ENCODE measurements around the gene TAP1.
A peak's percentile ranks its signal among the peaks of the same experiment; 100 is the strongest.
"Not testable (repeated sequence)": the region's sequence is repeated elsewhere in the genome, so short reads cannot be mapped to it uniquely, and the experiment has no call there.

TAP1 gene

GRCh38 chr6:32876603-32877002 is 23.1 kb upstream of the TAP1 start:
- no peak overlapping the region for H3K4me3 ChIP-seq (ENCODE audit: low read length)
- TF ChIP-seq ZNF274 (IDR thresholded peaks at IDR 0.05; ENCODE audit: low read depth, low read length): no peak

GRCh38 chr6:32873947-32874346 is 20.4 kb upstream of the TAP1 start:
- not testable (repeated sequence) for H3K4me3 ChIP-seq (ENCODE audit: low read length)

DNA sequence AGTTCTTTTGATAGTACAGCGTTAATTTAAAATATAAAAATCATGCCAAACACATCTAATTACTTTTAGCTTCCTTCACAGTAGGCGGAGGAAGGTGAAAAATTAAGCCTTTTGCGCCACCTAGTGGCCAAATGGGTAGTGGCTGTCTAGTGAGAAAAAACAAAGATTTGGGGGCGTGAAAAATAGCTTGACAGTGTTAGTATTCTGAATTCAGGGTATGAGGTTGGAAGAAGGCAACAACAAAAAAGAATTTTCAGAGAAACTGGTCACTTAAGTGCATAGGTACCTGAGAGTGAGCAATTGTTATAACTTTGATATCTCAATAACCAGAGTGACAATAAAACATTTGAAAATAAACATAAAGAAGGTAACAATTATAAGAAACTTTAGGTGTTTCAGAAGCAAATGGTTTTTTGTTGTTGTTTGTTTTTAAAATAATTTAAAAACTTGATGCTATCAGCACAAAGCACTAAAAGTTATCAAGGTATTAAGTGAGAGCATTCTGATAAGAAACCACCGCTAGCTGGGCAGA is 14.8 kb upstream of the TAP1 start:
- no peak overlapping the region for H3K4me3 ChIP-seq (ENCODE audit: low read length)
- TF ChIP-seq ZNF274 (IDR thresholded peaks at IDR 0.05; ENCODE audit: low read depth, low read length): no peak

- no peak for TF ChIP-seq ZNF274 (IDR thresholded peaks at IDR 0.05; ENCODE audit: low read depth, low read length)
- no peak overlapping the region; the same call in 1 of the 2 replicates for H3K4me3 ChIP-seq (ENCODE audit: low read length)
These were observed 14.2 kb upstream of the TAP1 start for GRCh38 chr6:32867554-32868256.

- no peak for TF ChIP-seq ZNF274 (IDR thresholded peaks at IDR 0.05; ENCODE audit: low read depth, low read length)
- no peak overlapping the region; the same call in 1 of the 2 replicates for H3K4me3 ChIP-seq (ENCODE audit: low read length)
These were observed 13.5 kb upstream of the TAP1 start for GRCh38 chr6:32867022-32867477.

DNA sequence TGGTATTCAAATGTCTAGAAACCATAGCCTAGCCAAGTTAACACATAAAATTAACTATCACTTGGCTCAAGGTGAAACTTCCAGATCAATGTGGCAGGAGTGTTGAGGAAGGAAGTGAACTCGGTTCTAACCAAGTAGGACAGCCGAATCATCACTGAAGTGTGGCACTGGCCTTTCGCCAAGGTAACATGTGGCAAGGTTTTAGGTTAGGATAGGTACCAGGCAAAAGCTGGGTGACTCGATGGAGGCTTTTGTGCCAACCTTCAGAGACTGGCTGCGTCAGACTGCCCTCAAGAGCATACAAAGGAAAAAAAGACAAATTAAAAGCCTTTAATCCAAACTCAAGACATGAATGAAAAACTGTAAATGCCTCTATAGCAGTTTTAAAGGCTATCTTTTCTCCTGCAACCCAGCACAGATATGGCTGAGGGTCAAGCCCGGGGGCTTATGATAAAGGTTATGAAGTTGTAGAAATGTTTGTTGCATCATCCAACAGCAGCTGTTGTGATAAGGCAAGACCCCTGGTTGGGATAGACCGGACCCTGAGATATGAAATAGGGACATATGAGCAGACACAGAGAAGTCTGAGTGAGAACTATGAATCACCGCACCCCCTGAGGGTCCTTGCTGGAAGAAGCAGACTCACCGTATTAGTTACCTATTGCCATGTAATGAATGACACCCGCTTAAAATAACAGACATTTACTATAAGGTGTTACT is 12.4 kb upstream of the TAP1 start:
- no peak for TF ChIP-seq ZNF274 (IDR thresholded peaks at IDR 0.05; ENCODE audit: low read depth, low read length)
- H3K4me3 ChIP-seq (ENCODE audit: low read length): no peak overlapping the region

GRCh38 chr6:32862725-32863124 is 9.2 kb upstream of the TAP1 start:
- H3K4me3 ChIP-seq (ENCODE audit: low read length): no peak overlapping the region
- no peak for TF ChIP-seq ZNF274 (IDR thresholded peaks at IDR 0.05; ENCODE audit: low read depth, low read length)

- no peak for TF ChIP-seq ZNF274 (IDR thresholded peaks at IDR 0.05; ENCODE audit: low read depth, low read length)
- no peak overlapping the region for H3K4me3 ChIP-seq (ENCODE audit: low read length)
These were observed 7.2 kb upstream of the TAP1 start for GRCh38 chr6:32860674-32861073.

GRCh38 chr6:32858194-32858593 is 4.7 kb upstream of the TAP1 start:
- TF ChIP-seq ZNF274 (IDR thresholded peaks at IDR 0.05; ENCODE audit: low read depth, low read length): no peak

GRCh38 chr6:32857156-32857891 is 3.8 kb upstream of the TAP1 start:
- no peak for TF ChIP-seq ZNF274 (IDR thresholded peaks at IDR 0.05; ENCODE audit: low read depth, low read length)
- no peak overlapping the region for H3K4me3 ChIP-seq (ENCODE audit: low read length)

More at GRCh38 chr6:32858194-32858593, 4.7 kb upstream of the TAP1 start:
- H3K4me3 ChIP-seq (ENCODE audit: low read length): no peak overlapping the region

DNA sequence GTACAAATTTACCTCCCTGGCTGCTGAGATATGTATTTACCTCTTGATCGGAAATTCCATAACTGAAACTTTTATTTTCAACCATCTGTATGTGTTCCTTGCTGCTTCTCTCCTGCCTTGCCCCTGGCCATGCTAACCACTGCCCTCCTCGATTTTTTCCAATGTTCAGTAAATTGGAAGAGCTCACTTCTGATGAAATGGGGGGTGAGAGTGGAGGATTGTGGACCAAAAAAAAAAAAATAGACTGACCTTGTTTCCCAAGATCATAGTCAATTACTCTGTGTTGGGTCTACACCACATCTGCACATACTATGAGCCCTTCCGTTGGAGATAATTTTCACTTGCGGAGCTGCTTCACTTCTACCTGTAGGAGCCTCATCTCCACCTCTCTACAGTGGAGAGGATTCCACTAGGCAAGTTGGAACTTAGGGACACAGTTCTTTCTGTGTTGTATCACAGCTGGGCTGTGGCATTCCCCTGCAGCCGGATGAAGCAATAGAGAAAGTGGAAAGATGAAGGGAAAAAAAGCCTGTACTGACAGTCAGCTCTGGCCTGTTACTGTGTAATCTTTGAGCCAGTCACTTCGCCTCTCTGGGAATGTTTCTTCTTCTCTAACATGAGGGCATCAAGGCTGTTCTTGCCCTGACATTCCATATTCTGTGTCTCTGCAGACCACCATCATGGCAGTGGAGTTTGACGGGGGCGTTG is 2.1 kb upstream of the TAP1 start:
- no peak for TF ChIP-seq ZNF274 (IDR thresholded peaks at IDR 0.05; ENCODE audit: low read depth, low read length)
- peak overlapping the region; percentile 84 for H3K4me3 ChIP-seq (ENCODE audit: low read length)

- no peak for TF ChIP-seq ZNF274 (IDR thresholded peaks at IDR 0.05; ENCODE audit: low read depth, low read length)
- peak overlapping the region; percentile 84 for H3K4me3 ChIP-seq (ENCODE audit: low read length)
These were observed 1.1 kb upstream of the TAP1 start for GRCh38 chr6:32854376-32855178.
